NCI-H2029 treated with DMSO at 0.1 percent for 48 hours (cell line): ENCODE data around the gene H2AZ1.

ENCODE experiments used
- DNase-seq: peaks from one replicate; lab custom pipeline; 2025; lab: John Stamatoyannopoulos, UW

Gene H2AZ1

GRCh38 chr4:99946356-99947189 lies 3.5 kb downstream of the H2AZ1 start, which contains the start of gene DNAJB14:
Gene DNAJB14, minus strand, starts transcription at chr4:99946618. Its CDS starts 47 bp downstream, at chr4:99946571.
- DNase-seq: no peak

DNA sequence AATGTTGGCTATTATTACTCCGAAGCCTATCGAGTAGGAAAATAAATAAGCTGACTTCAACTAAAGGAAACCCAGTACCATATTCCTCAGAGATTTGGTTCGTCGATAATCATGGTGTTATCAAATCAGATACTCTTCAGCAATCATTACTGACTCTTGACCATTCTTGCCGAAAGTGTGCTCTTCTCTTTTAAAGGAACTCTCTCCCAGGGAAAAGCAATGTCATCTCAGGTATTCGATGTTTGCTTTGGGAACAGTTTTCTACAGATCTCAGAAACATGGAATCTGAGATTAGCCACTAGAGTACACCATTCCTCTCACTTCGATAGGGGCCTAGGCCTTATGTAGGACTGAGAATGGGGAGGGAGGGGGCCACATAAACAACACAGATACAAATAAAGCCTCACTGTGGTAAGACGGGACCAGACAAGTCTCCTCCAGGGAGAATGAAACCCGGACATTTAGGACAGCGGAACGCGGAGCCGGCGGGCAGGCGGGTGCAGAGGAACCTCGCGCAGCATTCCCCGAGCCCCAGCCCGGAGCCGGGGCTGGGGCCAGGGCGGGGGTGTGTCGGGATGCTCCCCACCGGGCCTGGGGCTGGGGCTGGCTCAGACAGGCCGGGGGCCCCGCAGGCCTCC lies 4.2 kb downstream of the H2AZ1 start:
- DNase-seq: no peak

- no peak for DNase-seq
These were observed 6.1 kb downstream of the H2AZ1 start for GRCh38 chr4:99943904-99944437.

DNA sequence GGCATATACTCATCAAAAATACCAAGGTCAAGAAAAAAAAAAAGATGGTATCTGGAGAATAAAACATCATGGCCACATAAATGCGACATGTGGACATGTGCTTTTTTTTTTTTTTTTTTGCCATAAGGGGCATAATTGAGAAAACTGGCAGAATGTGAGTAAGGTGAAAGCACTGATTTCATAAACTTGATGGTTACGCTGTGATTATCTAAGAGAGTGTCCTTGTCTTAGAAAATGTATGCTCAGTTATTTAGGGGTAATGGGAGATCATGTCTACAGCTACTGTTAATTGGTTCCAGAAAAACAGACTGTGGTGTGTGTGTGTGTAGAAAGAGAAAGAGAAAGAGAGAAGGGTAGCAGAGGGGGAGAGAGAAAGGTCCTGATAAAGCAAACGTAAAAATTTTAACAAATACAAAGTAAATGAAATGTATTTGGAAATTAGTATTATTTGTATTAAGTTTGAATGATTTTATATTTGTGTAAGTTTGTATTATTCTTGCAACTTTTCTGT lies 11.8 kb downstream of the H2AZ1 start:
- no peak for DNase-seq

GRCh38 chr4:99934891-99935290 lies 15.2 kb downstream of the H2AZ1 start:
- no peak for DNase-seq

- no peak for DNase-seq
These were observed 22.5 kb downstream of the H2AZ1 start for GRCh38 chr4:99927566-99927965.

- no peak for DNase-seq
These were observed 28.9 kb downstream of the H2AZ1 start for GRCh38 chr4:99921174-99921573.

DNA sequence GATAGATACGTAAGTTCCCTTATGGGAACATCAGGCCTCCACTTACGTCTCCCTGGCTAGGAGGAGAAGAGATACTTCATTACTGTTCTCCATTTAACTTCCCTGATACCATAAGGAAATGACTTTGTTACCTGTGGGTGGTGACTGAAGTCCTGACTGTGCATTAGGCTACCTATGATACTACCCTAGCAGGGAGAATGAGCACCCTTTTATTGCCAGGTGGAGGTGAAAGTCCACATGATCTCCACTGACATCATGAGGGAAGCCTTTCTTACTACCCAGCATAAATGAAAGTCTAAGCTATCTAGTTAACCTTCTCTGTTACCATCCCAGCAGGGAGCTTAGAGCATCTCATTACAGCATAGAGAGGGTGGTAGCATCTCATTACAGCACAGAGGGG lies 31.4 kb downstream of the H2AZ1 start:
- DNase-seq: no peak

GRCh38 chr4:99917575-99917974 lies 32.5 kb downstream of the H2AZ1 start:
- no peak for DNase-seq

DNA sequence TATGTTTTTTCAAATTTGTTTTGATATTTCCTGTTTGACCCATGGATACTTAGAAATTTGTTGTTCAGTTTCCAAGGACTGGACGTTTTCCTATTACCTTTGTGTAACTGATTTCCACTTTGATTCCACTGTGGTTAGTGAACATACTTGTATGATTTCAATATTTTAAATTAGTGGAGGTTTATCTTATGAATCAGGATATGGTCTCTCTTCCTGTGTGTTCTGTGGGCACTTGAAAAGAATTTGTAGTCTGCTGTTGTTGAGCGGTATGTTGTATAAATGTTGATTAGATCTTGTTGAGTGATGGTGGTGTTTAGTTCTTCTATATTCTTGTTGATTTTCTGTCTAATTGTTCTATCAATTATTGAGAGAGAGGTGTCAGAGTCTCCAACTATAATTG lies 34.6 kb downstream of the H2AZ1 start:
- no peak for DNase-seq
